Astrocyte of the cerebellum (primary cell): ENCODE data around the gene PPP1R13L.

Experiments used
- DNase-seq: peaks from one replicate; pipeline ENCODE4 v3.0.0-alpha.2; 2011; ENCODE audit warnings: low read depth
- H3K4me3 ChIP-seq: 2 replicates; pipeline ENCODE4 v1.5.1; 2011; ENCODE audit warnings: mild to moderate bottlenecking, low read depth, low read length, moderate library complexity
- in situ Hi-C: cut with HindIII; loops from 2 replicates; pipeline ENCODE4 v1.10.0; 2017; ENCODE audit warnings: low sequenced_read_pairs
- TF ChIP-seq, protein P1 (sequence below): IDR thresholded peaks from 2 replicates; pipeline ENCODE4 v1.5.1; 2012; ENCODE audit warnings: low read length, low read depth, moderate library complexity, mild to moderate bottlenecking; ENCODE audit errors: missing control alignments

Gene PPP1R13L

DNA sequence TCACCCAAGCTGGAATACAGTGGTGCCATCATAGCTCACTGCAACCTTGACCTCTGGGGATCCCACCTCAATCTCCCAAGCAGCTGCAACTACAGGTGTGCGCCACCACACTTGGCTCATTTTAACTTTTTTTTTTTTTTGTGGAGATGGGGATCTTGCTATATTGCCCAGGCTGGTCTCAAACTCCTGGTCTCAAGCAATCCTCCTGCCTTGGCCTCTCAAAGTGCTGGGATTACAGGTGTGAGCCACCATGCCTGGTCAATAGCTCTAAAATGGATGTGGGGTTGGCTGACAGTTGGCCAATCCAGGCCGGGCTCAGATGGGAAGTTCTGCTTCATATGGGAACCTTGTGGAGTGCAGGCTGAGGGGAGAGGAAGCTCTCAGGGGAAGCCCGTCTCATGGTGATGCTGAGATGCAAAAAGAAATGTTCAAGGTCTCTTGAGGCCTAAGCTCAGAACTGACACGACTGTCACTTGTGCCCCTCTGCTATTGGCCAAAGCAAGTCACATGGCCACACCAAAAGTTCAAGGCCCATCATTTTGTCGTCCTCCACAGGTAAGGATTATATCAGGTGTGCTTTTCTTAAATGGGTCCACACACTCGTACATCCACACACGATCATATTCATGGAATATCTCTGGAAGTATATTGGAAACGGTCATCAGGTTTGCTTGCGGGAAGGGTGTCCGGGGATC lies 71.1 kb downstream of the PPP1R13L start:
- TF ChIP-seq, protein P1, sequence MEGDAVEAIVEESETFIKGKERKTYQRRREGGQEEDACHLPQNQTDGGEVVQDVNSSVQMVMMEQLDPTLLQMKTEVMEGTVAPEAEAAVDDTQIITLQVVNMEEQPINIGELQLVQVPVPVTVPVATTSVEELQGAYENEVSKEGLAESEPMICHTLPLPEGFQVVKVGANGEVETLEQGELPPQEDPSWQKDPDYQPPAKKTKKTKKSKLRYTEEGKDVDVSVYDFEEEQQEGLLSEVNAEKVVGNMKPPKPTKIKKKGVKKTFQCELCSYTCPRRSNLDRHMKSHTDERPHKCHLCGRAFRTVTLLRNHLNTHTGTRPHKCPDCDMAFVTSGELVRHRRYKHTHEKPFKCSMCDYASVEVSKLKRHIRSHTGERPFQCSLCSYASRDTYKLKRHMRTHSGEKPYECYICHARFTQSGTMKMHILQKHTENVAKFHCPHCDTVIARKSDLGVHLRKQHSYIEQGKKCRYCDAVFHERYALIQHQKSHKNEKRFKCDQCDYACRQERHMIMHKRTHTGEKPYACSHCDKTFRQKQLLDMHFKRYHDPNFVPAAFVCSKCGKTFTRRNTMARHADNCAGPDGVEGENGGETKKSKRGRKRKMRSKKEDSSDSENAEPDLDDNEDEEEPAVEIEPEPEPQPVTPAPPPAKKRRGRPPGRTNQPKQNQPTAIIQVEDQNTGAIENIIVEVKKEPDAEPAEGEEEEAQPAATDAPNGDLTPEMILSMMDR, result no peak
- H3K4me3 ChIP-seq, result no peak overlapping the region
- no peak for DNase-seq
- in situ Hi-C loops, result no loop called here

DNA sequence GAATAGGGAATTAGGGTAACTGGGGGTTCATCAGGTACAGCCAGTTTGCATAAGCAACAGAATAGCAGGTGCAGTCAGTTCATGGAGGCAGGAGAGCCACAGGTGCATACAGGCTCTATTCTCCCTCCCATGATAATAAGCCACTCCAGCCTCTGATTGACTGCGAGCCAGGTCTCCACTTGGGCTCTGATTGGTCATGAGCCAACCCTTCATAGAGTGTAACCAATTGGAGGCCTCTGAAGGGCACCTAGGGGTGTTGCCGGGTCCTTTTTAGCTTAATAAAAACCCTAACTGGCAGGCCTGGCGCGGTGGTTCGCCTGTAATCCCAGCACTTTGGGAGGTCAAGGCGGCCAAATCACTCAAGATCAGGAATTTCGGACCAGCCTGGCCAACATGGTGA lies 73.5 kb downstream of the PPP1R13L start:
- TF ChIP-seq, protein P1, result no peak
- H3K4me3 ChIP-seq, result no peak overlapping the region
- no peak for DNase-seq
- in situ Hi-C loops, result no loop called here
